ENCODE results near the gene ADAMTS17. TPM values are rescaled to one million over a fixed set of nuclear protein-coding genes. Genes with fewer than 3 reads are reported as not detected.
A peak's percentile ranks its signal among the peaks of the same experiment; 100 is the strongest.

The ADAMTS17 gene
- total and polyA plus RNA-seq, 7 donors: 4.4 to 93.0 (median 7.2) TPM

- TF ChIP-seq CTCF (IDR thresholded peaks at IDR 0.05): no peak
- no peaks in the 10 kb centered on the region for H3K9me3 ChIP-seq
- DNase-seq (no peak), ATAC-seq (no peak)
- H3K4me3 ChIP-seq: no peak overlapping the region
- intact Hi-C loops (cut with DNase I): no loop called here
- no peak overlapping the region for H3K27ac ChIP-seq
- no peaks in the 10 kb centered on the region for H3K4me1 ChIP-seq
- no peaks in the 10 kb centered on the region for H3K36me3 ChIP-seq (ENCODE audit: insufficient read depth in 1 of 2, low read depth in 1 of 2)
- WGBS, 3 donors: 89 to 99% (median 95%) methylated on average over 6 of the region's 6 CpGs
- H3K27me3 ChIP-seq (ENCODE audit: insufficient read depth in 3 of 3, low read length in 2 of 3): peaks cover 0 to 13% (median 0%) of the 10 kb centered on the region in 3 donors
Observed at GRCh38 chr15:99955532-99955931, 386.2 kb downstream of the ADAMTS17 start.

GRCh38 chr15:99955181-99955525, 386.6 kb downstream of the ADAMTS17 start:
- Histone ChIP-seq H3K27me3 (ENCODE audit: insufficient read depth in 3 of 3, low read length in 2 of 3) (peaks cover 0 to 13% (median 0%) of the 10 kb centered on the region in 3 donors), H3K4me3 (no peak overlapping the region), H3K36me3 (ENCODE audit: insufficient read depth in 1 of 2, low read depth in 1 of 2) (no peaks in the 10 kb centered on the region), H3K4me1 (no peaks in the 10 kb centered on the region), H3K27ac (no peak overlapping the region), H3K9me3 (no peaks in the 10 kb centered on the region)
- DNase-seq (no peak), ATAC-seq (no peak)
- WGBS, 3 donors: 92 to 100% (median 97%) methylated on average over 1 of the region's 1 CpG
- no peak for TF ChIP-seq CTCF (IDR thresholded peaks at IDR 0.05)
- intact Hi-C loops (cut with DNase I): no loop called here

- TF ChIP-seq CTCF (IDR thresholded peaks at IDR 0.05): no peak
- 81 to 87% (median 83%) methylated on average over 11 of the region's 11 CpGs for WGBS, 3 donors
- no peak overlapping the region for H3K4me3 ChIP-seq
- DNase-seq (no peak), ATAC-seq (peak in 1 of 4 donors; percentile 70)
- intact Hi-C loops (cut with DNase I): no loop called here
- H3K27ac ChIP-seq: no peak overlapping the region
- no peaks in the 10 kb centered on the region for H3K9me3 ChIP-seq
- no peaks in the 10 kb centered on the region for H3K36me3 ChIP-seq (ENCODE audit: insufficient read depth in 1 of 2, low read depth in 1 of 2)
- H3K4me1 ChIP-seq: no peaks in the 10 kb centered on the region
- H3K27me3 ChIP-seq (ENCODE audit: insufficient read depth in 3 of 3, low read length in 2 of 3): peaks cover 0 to 9% (median 0%) of the 10 kb centered on the region in 3 donors
Observed at GRCh38 chr15:99954361-99955180, 387.2 kb downstream of the ADAMTS17 start.

- intact Hi-C loops (cut with DNase I): no loop called here
Observed at GRCh38 chr15:99953886-99954285, 387.9 kb downstream of the ADAMTS17 start.

More at GRCh38 chr15:99953886-99954285, 387.9 kb downstream of the ADAMTS17 start:
- no peaks in the 10 kb centered on the region for H3K36me3 ChIP-seq (ENCODE audit: insufficient read depth in 1 of 2, low read depth in 1 of 2)
- H3K4me3 ChIP-seq: no peak overlapping the region
- no peak overlapping the region for H3K27ac ChIP-seq
- no peaks in the 10 kb centered on the region for H3K9me3 ChIP-seq
- WGBS, 3 donors: 86 to 91% (median 86%) methylated on average over 7 of the region's 7 CpGs
- no peaks in the 10 kb centered on the region for H3K4me1 ChIP-seq
- H3K27me3 ChIP-seq (ENCODE audit: insufficient read depth in 3 of 3, low read length in 2 of 3): peaks cover 0 to 6% (median 0%) of the 10 kb centered on the region in 3 donors
- no peak for ATAC-seq
- DNase-seq: no peak
- TF ChIP-seq CTCF (IDR thresholded peaks at IDR 0.05): no peak

Data from psoas muscle (tissue), 8 donors.